Mesenchymal stem cell (in vitro differentiated cells and primary cell): ENCODE results near the gene KLRC4.
"Not testable (repeated sequence)": the region's sequence is repeated elsewhere in the genome, so short reads cannot be mapped to it uniquely, and the experiment has no call there.

ENCODE experiments used
- DNase-seq: peaks from one replicate; pipeline ENCODE4 v3.0.0-alpha.2; 2013
- H2AFZ ChIP-seq: one replicate; pipeline ENCODE4 v1.6.1; 2013; ENCODE audit warnings: low read depth, mild to moderate bottlenecking, control low read depth, inconsistent platforms, low read length, moderate library complexity
- H2AK5ac ChIP-seq: 2 replicates; pipeline ENCODE4 v1.6.1; 2013; ENCODE audit warnings: low read length, moderate library complexity, mild to moderate bottlenecking, inconsistent platforms; ENCODE audit not compliant: severe bottlenecking
- H2BK120ac ChIP-seq: one replicate; pipeline ENCODE4 v1.6.1; 2013; ENCODE audit warnings: low read depth, mild to moderate bottlenecking, inconsistent platforms, low read length, moderate library complexity
- H2BK12ac ChIP-seq, 2 experiments: one replicate each; pipeline ENCODE4 v1.6.1; 2013; ENCODE audit warnings: inconsistent platforms in 2 of 2, low read length in 2 of 2, mild to moderate bottlenecking in 2 of 2, moderate library complexity in 2 of 2, control low read depth in 1 of 2
- H2BK15ac ChIP-seq: one replicate; pipeline ENCODE4 v1.6.1; 2013; ENCODE audit warnings: mild to moderate bottlenecking, low read depth, inconsistent platforms; ENCODE audit not compliant: poor library complexity, severe bottlenecking
- H2BK5ac ChIP-seq: 2 replicates; pipeline ENCODE4 v1.6.1; 2013; ENCODE audit warnings: low read depth, mild to moderate bottlenecking, low read length, control low read depth, inconsistent platforms; ENCODE audit not compliant: poor library complexity, severe bottlenecking
- H3K14ac ChIP-seq, 2 experiments: one replicate each; pipeline ENCODE4 v1.6.1; 2013; ENCODE audit warnings: inconsistent platforms in 2 of 2, low read length in 2 of 2, control low read depth in 1 of 2, mild to moderate bottlenecking in 1 of 2, moderate library complexity in 1 of 2
- H3K18ac ChIP-seq, 2 experiments: one replicate each; pipeline ENCODE4 v1.6.1; 2013; ENCODE audit warnings: inconsistent platforms in 2 of 2, low read length in 2 of 2, control low read depth in 1 of 2, low read depth in 1 of 2, mild to moderate bottlenecking in 1 of 2
- H3K23ac ChIP-seq, 2 experiments: one replicate each; pipeline ENCODE4 v1.6.1; 2013; ENCODE audit warnings: inconsistent platforms in 2 of 2, low read length in 2 of 2, mild to moderate bottlenecking in 2 of 2, moderate library complexity in 2 of 2, control low read depth in 1 of 2
- H3K27ac ChIP-seq: 2 replicates; pipeline ENCODE4 v1.5.1; 2013; ENCODE audit warnings: mild to moderate bottlenecking, moderate library complexity, low read length, control low read depth, inconsistent platforms; ENCODE audit not compliant: poor library complexity, severe bottlenecking
- H3K27me3 ChIP-seq, 2 experiments: 2 replicates each; pipeline versions ENCODE4 v1.6.1 to v1.7.0; 2013; ENCODE audit warnings: low read length in 2 of 2, mild to moderate bottlenecking in 2 of 2, moderate library complexity in 2 of 2, control low read depth in 1 of 2, inconsistent platforms in 1 of 2; ENCODE audit not compliant: control insufficient read depth in 1 of 2, insufficient read depth in 1 of 2
- H3K36me3 ChIP-seq, 2 experiments: 2 replicates each; pipeline versions ENCODE4 v1.6.1 to v1.7.0; 2013; ENCODE audit warnings: low read length in 2 of 2, control low read depth in 1 of 2, inconsistent platforms in 1 of 2, low read depth in 1 of 2, mild to moderate bottlenecking in 1 of 2; ENCODE audit not compliant: insufficient read depth in 2 of 2, control insufficient read depth in 1 of 2
- H3K4ac ChIP-seq, 2 experiments: one replicate each; pipeline ENCODE4 v1.6.1; 2013; ENCODE audit warnings: inconsistent platforms in 2 of 2, low read length in 2 of 2, mild to moderate bottlenecking in 2 of 2, moderate library complexity in 2 of 2, control low read depth in 1 of 2, low read depth in 1 of 2
- H3K4me1 ChIP-seq: 2 replicates; pipeline ENCODE4 v1.6.1; 2013; ENCODE audit warnings: low read depth, low read length, control low read depth; ENCODE audit not compliant: control insufficient read depth, insufficient read depth
- H3K4me2 ChIP-seq: 2 replicates; pipeline ENCODE4 v1.6.1; 2013; ENCODE audit warnings: low read length, mild to moderate bottlenecking, inconsistent platforms; ENCODE audit not compliant: poor library complexity, severe bottlenecking
- H3K4me3 ChIP-seq, 2 experiments: 2 replicates each; pipeline versions ENCODE4 v1.5.1 to v1.7.0; 2013; ENCODE audit warnings: low read length in 2 of 2, mild to moderate bottlenecking in 2 of 2, control low read depth in 1 of 2, low read depth in 1 of 2; ENCODE audit not compliant: insufficient read depth in 1 of 2
- H3K79me1 ChIP-seq: replicated peaks from 2 replicates; pipeline ENCODE4 v1.6.1; 2013; ENCODE audit warnings: mild to moderate bottlenecking, control low read depth, low read length, inconsistent platforms; ENCODE audit not compliant: poor library complexity, severe bottlenecking
- H3K9ac ChIP-seq: 2 replicates; pipeline ENCODE4 v1.7.0; 2013; ENCODE audit warnings: mild to moderate bottlenecking, low read length, moderate library complexity
- H3K9me3 ChIP-seq: 2 replicates; pipeline ENCODE4 v1.7.0; 2013; ENCODE audit warnings: mild to moderate bottlenecking, low read length; ENCODE audit not compliant: control insufficient read depth
- H4K8ac ChIP-seq: one replicate; pipeline ENCODE4 v1.6.1; 2013; ENCODE audit warnings: inconsistent platforms, mild to moderate bottlenecking, low read length, moderate library complexity
- H4K91ac ChIP-seq: one replicate; pipeline ENCODE4 v1.6.1; 2013; ENCODE audit warnings: mild to moderate bottlenecking, low read length, inconsistent platforms
- WGBS: methylation state at CpG from one replicate; pipeline ENCODE4 v1.1.7; 2013; ENCODE audit warnings: mixed read lengths; 5-methylcytosine and 5-hydroxymethylcytosine counted together

The KLRC4 gene

DNA sequence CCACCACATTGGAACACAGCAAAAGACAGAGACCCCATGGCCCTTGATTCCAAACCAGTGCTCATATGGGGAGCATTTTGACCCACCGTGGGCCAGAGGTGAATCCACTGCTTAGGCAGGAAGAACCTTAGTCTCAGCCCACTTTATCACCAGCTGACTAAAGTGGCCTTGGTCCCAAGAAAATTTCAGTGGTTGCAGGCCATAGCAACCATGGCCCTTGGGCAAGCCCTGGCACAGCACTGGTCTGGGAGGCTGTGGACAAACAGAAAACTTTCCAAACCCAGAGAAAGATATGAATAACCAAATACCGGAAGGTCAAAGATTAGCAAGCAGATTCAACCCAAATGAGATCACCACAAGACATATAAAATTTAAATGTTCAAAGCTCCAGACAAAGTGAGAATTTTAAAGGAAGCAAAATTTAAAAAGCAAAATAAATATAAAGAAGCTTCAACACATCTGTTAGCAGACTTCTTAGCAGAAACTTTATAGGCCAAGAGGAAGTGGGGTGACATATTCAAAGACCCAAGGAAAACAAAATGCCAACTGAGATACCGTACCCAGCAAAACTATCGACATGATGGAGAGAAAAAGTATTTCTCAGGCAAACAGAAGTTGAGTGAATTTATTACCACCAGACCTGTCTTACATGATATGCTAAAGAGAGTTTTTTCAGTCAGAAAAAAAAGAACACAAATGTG, 27.5 kb downstream of the KLRC4 start:
- Histone ChIP-seq H3K4me1 (no peaks in the 10 kb centered on the region), H2AK5ac (no peak overlapping the region), H3K23ac (no peak overlapping the region), H2BK120ac (no peak overlapping the region), H3K18ac (no peak overlapping the region), H3K4me2 (no peak overlapping the region), H4K8ac (no peak overlapping the region), H3K9me3 (peaks cover 7% of the 10 kb centered on the region), H3K4ac (no peak overlapping the region), H3K27me3 (no peaks in the 10 kb centered on the region), H2BK15ac (no peak overlapping the region), H4K91ac (no peak overlapping the region), H2BK5ac (no peak overlapping the region), H2BK12ac (no peak overlapping the region), H3K27ac (no peak overlapping the region), H3K79me1 (no peaks in the 10 kb centered on the region), H3K9ac (no peak overlapping the region), H2AFZ (no peak overlapping the region), H3K4me3 (no peak overlapping the region), H3K36me3 (peaks cover 0 to 12% of the 10 kb centered on the region in 2 experiments), H3K14ac (no peak overlapping the region)
- no peak for DNase-seq
- WGBS = 100% methylated on average over 1 of the region's 4 CpGs

DNA sequence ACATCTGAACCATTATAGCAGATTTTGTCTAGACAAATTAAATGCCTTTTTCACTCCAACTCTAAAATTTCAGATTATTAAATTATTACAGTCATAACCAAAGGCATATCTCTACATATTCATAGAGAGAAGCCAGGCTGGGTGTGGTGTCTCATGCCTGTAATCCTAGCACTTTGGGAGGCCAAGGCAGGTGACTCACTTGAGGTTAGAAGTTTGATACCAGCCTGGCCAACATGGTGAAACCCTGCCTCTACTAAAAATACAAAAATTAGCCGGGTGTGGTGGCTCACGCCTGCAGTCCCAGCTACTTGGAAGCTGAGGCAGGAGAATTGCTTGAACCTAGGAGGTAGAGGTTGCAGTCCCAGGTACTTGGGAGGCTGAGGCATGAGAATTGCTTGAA, 30.8 kb downstream of the KLRC4 start:
- H3K36me3 ChIP-seq = peaks cover 0 to 17% of the 10 kb centered on the region in 2 experiments
- not testable (repeated sequence) for H4K8ac ChIP-seq, H4K91ac ChIP-seq, H3K27ac ChIP-seq, H3K9me3 ChIP-seq, H2AK5ac ChIP-seq, H3K4me2 ChIP-seq, H3K18ac ChIP-seq, H2BK15ac ChIP-seq, H2BK12ac ChIP-seq, H2BK120ac ChIP-seq, H3K4me3 ChIP-seq, H3K4ac ChIP-seq, H2AFZ ChIP-seq, DNase-seq, H3K27me3 ChIP-seq, H3K79me1 ChIP-seq, H3K4me1 ChIP-seq, H2BK5ac ChIP-seq, H3K9ac ChIP-seq, H3K14ac ChIP-seq, H3K23ac ChIP-seq
- WGBS = no CpG with 5 or more reads among the region's 2 CpGs

GRCh38 chr12:10374624-10375018, 34.9 kb downstream of the KLRC4 start:
- Histone ChIP-seq H3K27ac (no peak overlapping the region), H3K79me1 (peaks cover 11% of the 10 kb centered on the region), H3K27me3 (no peaks in the 10 kb centered on the region), H4K91ac (no peak overlapping the region), H3K18ac (no peak overlapping the region), H3K4me1 (peaks cover 2% of the 10 kb centered on the region), H3K9me3 (no peaks in the 10 kb centered on the region), H3K4ac (no peak overlapping the region), H3K23ac (no peak overlapping the region), H3K9ac (no peak overlapping the region), H3K36me3 (peaks cover 0 to 8% of the 10 kb centered on the region in 2 experiments), H2AK5ac (no peak overlapping the region), H3K14ac (no peak overlapping the region), H2BK120ac (no peak overlapping the region), H2AFZ (no peak overlapping the region), H2BK15ac (no peak overlapping the region), H2BK5ac (peak overlapping the region; percentile 19), H3K4me2 (no peak overlapping the region), H2BK12ac (no peak overlapping the region), H3K4me3 (no peak overlapping the region), H4K8ac (no peak overlapping the region)
- WGBS = 93% methylated on average over 2 of the region's 3 CpGs
- DNase-seq = no peak

DNA sequence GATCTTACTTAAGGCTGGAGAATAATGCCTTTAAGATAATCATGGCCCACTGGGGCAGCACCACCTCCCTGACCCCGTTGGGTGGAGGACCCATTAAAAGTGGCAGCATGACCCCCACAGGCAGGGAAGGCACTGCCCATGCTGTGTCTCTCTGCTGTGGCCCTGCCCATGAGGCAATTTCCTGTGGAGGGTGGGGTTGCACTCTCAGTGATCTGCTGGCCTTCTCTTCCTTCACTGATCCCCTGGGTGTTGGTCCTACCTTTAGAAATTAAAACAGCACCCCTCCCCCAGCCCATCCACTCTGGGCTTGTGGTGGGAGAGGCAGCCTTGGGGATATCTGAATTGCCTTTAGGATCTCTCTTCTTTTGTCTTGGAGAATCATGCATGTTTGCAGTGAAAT, 37.0 kb downstream of the KLRC4 start:
- H3K79me1 ChIP-seq = peaks cover 18% of the 10 kb centered on the region
- peaks cover 6% of the 10 kb centered on the region for H3K9me3 ChIP-seq
- no peak overlapping the region for H4K91ac ChIP-seq
- H2BK5ac ChIP-seq = no peak overlapping the region
- H3K23ac ChIP-seq = no peak overlapping the region
- H3K4ac ChIP-seq = no peak overlapping the region
- peak overlapping the region in 1 of 2 experiments; percentile 42 for H2BK12ac ChIP-seq
- H3K4me3 ChIP-seq = no peak overlapping the region
- H2AK5ac ChIP-seq = no peak overlapping the region
- H3K18ac ChIP-seq = peak overlapping the region in 1 of 2 experiments; percentile 77
- H3K36me3 ChIP-seq = peaks cover 0 to 13% of the 10 kb centered on the region in 2 experiments
- DNase-seq = no peak
- peaks cover 2% of the 10 kb centered on the region for H3K4me1 ChIP-seq
- H2BK15ac ChIP-seq = no peak overlapping the region
- H3K27me3 ChIP-seq = no peaks in the 10 kb centered on the region
- H3K4me2 ChIP-seq = no peak overlapping the region
- no peak overlapping the region for H3K27ac ChIP-seq
- H4K8ac ChIP-seq = no peak overlapping the region
- WGBS = 45% methylated on average over 1 of the region's 1 CpG
- no peak overlapping the region for H2AFZ ChIP-seq
- no peak overlapping the region for H2BK120ac ChIP-seq
- H3K9ac ChIP-seq = no peak overlapping the region
- peak overlapping the region in 1 of 2 experiments; percentile 76 for H3K14ac ChIP-seq
